ENCODE measurements around the gene ATP8A2.
"Not testable (repeated sequence)": the region's sequence is repeated elsewhere in the genome, so short reads cannot be mapped to it uniquely, and the experiment has no call there.

ATP8A2 gene

GRCh38 chr13:25771641-25772478, 400.1 kb downstream of the ATP8A2 start:
- DNase-seq, result no peak

GRCh38 chr13:25772534-25772933, 400.8 kb downstream of the ATP8A2 start:
- DNase-seq, result not testable (repeated sequence)

GRCh38 chr13:25774056-25774455, 402.3 kb downstream of the ATP8A2 start:
- DNase-seq, result not testable (repeated sequence)

GRCh38 chr13:25775275-25775674, 403.5 kb downstream of the ATP8A2 start:
- DNase-seq, result no peak

- DNase-seq, result no peak
These were observed 404.2 kb downstream of the ATP8A2 start for GRCh38 chr13:25775986-25776385.

- DNase-seq, result no peak
These were observed 404.9 kb downstream of the ATP8A2 start for GRCh38 chr13:25776722-25777121.

GRCh38 chr13:25777509-25777908, 405.7 kb downstream of the ATP8A2 start:
- no peak for DNase-seq

- DNase-seq, result no peak
These were observed 406.6 kb downstream of the ATP8A2 start for GRCh38 chr13:25778365-25778764.

- no peak for DNase-seq
These were observed 407.1 kb downstream of the ATP8A2 start for GRCh38 chr13:25778808-25779305.

- DNase-seq, result peak; percentile 51
These were observed 411.3 kb downstream of the ATP8A2 start for GRCh38 chr13:25783076-25783475.

- DNase-seq, result no peak
These were observed 411.8 kb downstream of the ATP8A2 start for GRCh38 chr13:25783601-25784024.

GRCh38 chr13:25784119-25784518, 412.3 kb downstream of the ATP8A2 start:
- no peak for DNase-seq

GRCh38 chr13:25790137-25790536, 418.4 kb downstream of the ATP8A2 start:
- not testable (repeated sequence) for DNase-seq

- DNase-seq, result no peak
These were observed 423.5 kb downstream of the ATP8A2 start for GRCh38 chr13:25795277-25795676.

- DNase-seq, result no peak
These were observed 424.7 kb downstream of the ATP8A2 start for GRCh38 chr13:25796474-25796873.

- DNase-seq, result no peak
These were observed 427.2 kb downstream of the ATP8A2 start for GRCh38 chr13:25798998-25799397.

GRCh38 chr13:25800523-25800922, 428.7 kb downstream of the ATP8A2 start:
- DNase-seq, result peak; percentile 63

GRCh38 chr13:25802579-25802978, 430.8 kb downstream of the ATP8A2 start:
- DNase-seq, result no peak

GRCh38 chr13:25803641-25804040, 431.9 kb downstream of the ATP8A2 start:
- DNase-seq, result no peak

- DNase-seq, result peak; percentile 57
These were observed 434.6 kb downstream of the ATP8A2 start for GRCh38 chr13:25806264-25806974.

GRCh38 chr13:25807562-25807961, 435.8 kb downstream of the ATP8A2 start:
- no peak for DNase-seq

GRCh38 chr13:25811506-25811905, 439.7 kb downstream of the ATP8A2 start:
- DNase-seq, result no peak

GRCh38 chr13:25816239-25816638, 444.5 kb downstream of the ATP8A2 start:
- DNase-seq, result no peak

Measured in left hindlimb (tissue), 1 donor.